Aorta (tissue), 5 donors: ENCODE results near the gene FANCI. TPM values are rescaled to one million over a fixed set of nuclear protein-coding genes. Genes with fewer than 3 reads are reported as not detected.

Experiments
- ATAC-seq: fragments of 200-7000 bp; cut with Tn5 transposase; one replicate; pipeline ENCODE4 v1.9.1; 2022; ENCODE audit warnings: moderate library complexity; ENCODE audit not compliant: low FRiP score
- DNase-seq, 2 donors: peaks; one replicate each; pipeline ENCODE4 v3.0.0-alpha.2; 2020
- H3K27ac ChIP-seq, 2 donors: one replicate each; pipeline ENCODE4 v1.5.1; 2013; ENCODE audit warnings: low read length in 2 of 2, mild to moderate bottlenecking in 2 of 2, moderate library complexity in 2 of 2, control low read depth in 1 of 2, inconsistent platforms in 1 of 2, low read depth in 1 of 2
- H3K27me3 ChIP-seq, 2 donors: one replicate each; pipeline ENCODE4 v1.6.1; 2013; ENCODE audit warnings: control low read depth in 1 of 2, low read length in 1 of 2, mild to moderate bottlenecking in 1 of 2, moderate library complexity in 1 of 2; ENCODE audit not compliant: insufficient read depth in 2 of 2, control insufficient read depth in 1 of 2
- H3K36me3 ChIP-seq, 2 donors: one replicate each; pipeline ENCODE4 v1.6.1; 2013; ENCODE audit warnings: control low read depth in 1 of 2, low read length in 1 of 2, mild to moderate bottlenecking in 1 of 2; ENCODE audit not compliant: insufficient read depth in 2 of 2, control insufficient read depth in 1 of 2
- H3K4me1 ChIP-seq, 2 donors: one replicate each; pipeline ENCODE4 v1.6.1; 2013; ENCODE audit warnings: low read length in 2 of 2, control low read depth in 1 of 2, mild to moderate bottlenecking in 1 of 2, moderate library complexity in 1 of 2; ENCODE audit not compliant: insufficient read depth in 2 of 2, control insufficient read depth in 1 of 2
- H3K4me3 ChIP-seq, 2 donors: one replicate each; pipeline ENCODE4 v1.5.1; 2013; ENCODE audit warnings: low read length in 2 of 2, control low read depth in 1 of 2, mild to moderate bottlenecking in 1 of 2
- H3K9me3 ChIP-seq: one replicate; pipeline ENCODE4 v1.6.1; 2013; ENCODE audit warnings: mild to moderate bottlenecking, low read length; ENCODE audit not compliant: control insufficient read depth
- WGBS, 2 donors: extraction: QIAGEN DNeasy Blood & Tissue Kit; methylation state at CpG; one replicate each; pipeline ENCODE4 v1.1.7; 2013; 5-methylcytosine and 5-hydroxymethylcytosine counted together
- intact Hi-C, 2 donors: fragments of 100-400 bp; cut with DNase I; formaldehyde crosslinking; loops; one replicate each; pipeline versions ENCODE4 v1.14.2 to v1.15.0; 2022
- polyA plus RNA-seq, 2 donors: library from polyadenylated mRNA; stranded (reverse); fragments of 200-250 nt; gene quantifications; one replicate each; pipeline ENCODE4 v1.2.3, GENCODE V29; 2013
- total RNA-seq, 2 donors: library from RNA; stranded (reverse); fragmentation: NEBNext Ultra II Directional; extraction: Animal tissue kit (Norgen Biotek cat#: 25700); gene quantifications; one replicate each; pipeline ENCODE4 v1.2.1, GENCODE V29; 2021
- donor health status: healthy with polysubstance abuse.
- donor health status: Bipolar disorder and iron deficiency.
- donor health status: DM: no; HTN: no; CAD: no.
- donor health status: DM: no; HTN: no; CAD: no.
- donor health status: DM: yes; HTN: yes; CAD: no.

FANCI gene
- total and polyA plus RNA-seq, 4 donors: 1.3 to 9.1 (median 5.0) TPM

GRCh38 chr15:89361451-89362202, 117.8 kb downstream of the FANCI start:
- Histone ChIP-seq H3K9me3 (no peaks in the 10 kb centered on the region), H3K36me3 (no peaks in the 10 kb centered on the region), H3K27ac (no peak overlapping the region), H3K4me3 (no peak overlapping the region), H3K27me3 (no peaks in the 10 kb centered on the region), H3K4me1 (no peaks in the 10 kb centered on the region)
- peak; percentile 73 to 91 for DNase-seq
- no peak for ATAC-seq
- WGBS, 2 donors: 5 to 7% methylated on average over 41 of the region's 41 CpGs
- intact Hi-C loops: no loop called here

GRCh38 chr15:89362203-89363101, 118.7 kb downstream of the FANCI start:
- no peaks in the 10 kb centered on the region for H3K36me3 ChIP-seq
- ATAC-seq: no peak
- WGBS, 2 donors: 2 to 3% methylated on average over 51 to 73 of the region's 73 CpGs
- no peaks in the 10 kb centered on the region for H3K27me3 ChIP-seq
- DNase-seq: no peak
- intact Hi-C loops: no loop called here
- no peak overlapping the region for H3K27ac ChIP-seq
- H3K4me1 ChIP-seq: no peaks in the 10 kb centered on the region
- H3K9me3 ChIP-seq: no peaks in the 10 kb centered on the region
- H3K4me3 ChIP-seq: no peak overlapping the region

GRCh38 chr15:89363133-89363532, 119.4 kb downstream of the FANCI start:
- no peak overlapping the region for H3K27ac ChIP-seq
- no peaks in the 10 kb centered on the region for H3K4me1 ChIP-seq
- WGBS, 2 donors: 9 to 10% methylated on average over 6 of the region's 6 CpGs
- intact Hi-C loops: no loop called here
- ATAC-seq (no peak), DNase-seq (no peak)
- H3K9me3 ChIP-seq: no peaks in the 10 kb centered on the region
- H3K27me3 ChIP-seq: no peaks in the 10 kb centered on the region
- no peaks in the 10 kb centered on the region for H3K36me3 ChIP-seq
- no peak overlapping the region for H3K4me3 ChIP-seq

GRCh38 chr15:89363770-89364169, 120.0 kb downstream of the FANCI start:
- no peaks in the 10 kb centered on the region for H3K4me1 ChIP-seq
- H3K36me3 ChIP-seq: no peaks in the 10 kb centered on the region
- no peak overlapping the region for H3K27ac ChIP-seq
- 20 to 21% methylated on average over 4 of the region's 4 CpGs for WGBS, 2 donors
- ATAC-seq: no peak
- no peak for DNase-seq
- H3K9me3 ChIP-seq: no peaks in the 10 kb centered on the region
- H3K4me3 ChIP-seq: no peak overlapping the region
- intact Hi-C loops: no loop called here
- H3K27me3 ChIP-seq: no peaks in the 10 kb centered on the region

GRCh38 chr15:89364341-89364740, 120.6 kb downstream of the FANCI start:
- peak in 1 of 2 donors; percentile 69 for DNase-seq
- no peak for ATAC-seq
- Histone ChIP-seq H3K4me1 (no peaks in the 10 kb centered on the region), H3K27me3 (no peaks in the 10 kb centered on the region), H3K36me3 (no peaks in the 10 kb centered on the region), H3K4me3 (no peak overlapping the region), H3K27ac (no peak overlapping the region), H3K9me3 (no peaks in the 10 kb centered on the region)
- intact Hi-C loops: no loop called here
- 18 to 23% methylated on average over 6 of the region's 6 CpGs for WGBS, 2 donors

GRCh38 chr15:89364741-89365450, 121.1 kb downstream of the FANCI start:
- Histone ChIP-seq H3K36me3 (no peaks in the 10 kb centered on the region), H3K27ac (no peak overlapping the region), H3K4me1 (no peaks in the 10 kb centered on the region), H3K4me3 (no peak overlapping the region), H3K27me3 (no peaks in the 10 kb centered on the region), H3K9me3 (no peaks in the 10 kb centered on the region)
- DNase-seq: no peak
- 17 to 20% methylated on average over 13 of the region's 13 CpGs for WGBS, 2 donors
- intact Hi-C loops: no loop called here
- ATAC-seq: no peak

- no peak overlapping the region for H3K4me3 ChIP-seq
- DNase-seq (no peak), ATAC-seq (no peak)
- H3K4me1 ChIP-seq: no peaks in the 10 kb centered on the region
- no peaks in the 10 kb centered on the region for H3K27me3 ChIP-seq
- H3K36me3 ChIP-seq: no peaks in the 10 kb centered on the region
- H3K27ac ChIP-seq: no peak overlapping the region
- H3K9me3 ChIP-seq: no peaks in the 10 kb centered on the region
- intact Hi-C loops: no loop called here
- 10% methylated on average over 22 of the region's 22 CpGs for WGBS, 2 donors
Measured at GRCh38 chr15:89365462-89366065, 121.8 kb downstream of the FANCI start.
